ENCODE results near the gene BBIP1. TPM values are rescaled to one million over a fixed set of nuclear protein-coding genes. Genes with fewer than 3 reads are reported as not detected.

The BBIP1 gene
- total and polyA plus RNA-seq, 9 of the 15 experiments (the other 6 are each of a cell fraction or from before 2014, with no cell fraction given), result 5.2 to 31.0 (median 19.4) TPM

DNA sequence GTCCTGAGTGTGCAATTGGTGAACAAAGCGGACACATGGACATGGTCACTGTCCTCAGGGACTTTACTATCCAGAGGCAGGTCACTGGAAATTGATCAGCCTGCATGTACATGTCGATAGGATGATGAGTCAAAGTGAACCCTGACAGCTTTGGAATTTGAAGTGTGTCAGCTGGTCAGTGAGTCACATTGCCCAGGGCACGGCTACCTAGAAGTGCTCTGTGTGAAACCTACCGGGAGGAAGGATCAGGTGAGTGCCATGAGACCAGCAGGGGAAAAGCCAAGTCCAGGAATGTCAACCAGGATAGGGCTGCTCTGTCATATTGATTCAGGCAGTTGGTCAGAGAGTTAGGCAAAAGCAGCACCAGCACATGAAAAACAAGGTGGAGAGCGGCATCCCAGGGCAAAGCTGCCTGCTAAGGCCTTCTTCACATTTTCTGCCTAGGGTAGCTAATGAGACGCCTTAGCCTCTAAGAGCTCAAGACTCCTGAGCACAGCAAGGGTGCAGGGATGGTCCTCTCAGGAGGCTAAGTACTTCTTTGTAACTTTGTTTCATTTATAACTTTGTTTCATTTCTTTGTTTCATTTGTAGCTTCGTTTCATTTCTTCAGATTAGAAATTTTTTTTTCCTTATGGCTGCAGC, 66.6 kb downstream of the BBIP1 start:
- CTCF ChIA-PET (ENCODE audit: low intra/inter-chr PET ratio), result no interaction called here
- Histone ChIP-seq H3K79me2 (ENCODE audit: control insufficient read depth, insufficient read depth, low read length) (no peaks in the 10 kb centered on the region), H3K9me3 (replicated peaks; ENCODE audit: control insufficient read depth, insufficient read depth, low read depth, low read length) (peaks cover 4% of the 10 kb centered on the region; the same call in 1 of the 2 replicates), H3K9ac (ENCODE audit: insufficient read depth in 1 of 2, low read depth in 2 of 2, low read length in 2 of 2) (peak overlapping the region in 1 of 2 experiments; percentile 17; a peak in 1 of 4 replicates), H3K27me3 (ENCODE audit: control insufficient read depth in 2 of 2, insufficient read depth in 2 of 2, low read length in 2 of 2) (no peaks in the 10 kb centered on the region), H3K36me3 (ENCODE audit: control insufficient read depth, insufficient read depth, low read length) (no peaks in the 10 kb centered on the region), H3K4me2 (ENCODE audit: insufficient read depth, low read length) (no peak overlapping the region), H3K4me3 (no peak overlapping the region), H2AFZ (ENCODE audit: low read depth, low read length) (peak overlapping the region; percentile 20; the same call in 1 of the 2 replicates), H3K9me1 (ENCODE audit: control insufficient read depth, insufficient read depth, low read length) (no peaks in the 10 kb centered on the region), H4K20me1 (replicated peaks; ENCODE audit: control insufficient read depth, insufficient read depth, low read length) (no peaks in the 10 kb centered on the region), H3K27ac (ENCODE audit: extremely low read depth, low read depth, low read length) (no peak overlapping the region), H3K4me1 (replicated peaks in 1 of 2; ENCODE audit: control insufficient read depth in 2 of 2, insufficient read depth in 2 of 2, low read length in 2 of 2) (peaks cover 3 to 7% of the 10 kb centered on the region in 2 experiments; a peak in 3 of 5 replicates)
- BruUV-seq (replicated peaks), result no TSS peak
- POLR2A ChIA-PET, result interaction anchor here (0.6 to 1.1 kb wide), 2 partner anchors 9 to 19 kb away, joined by 3 to 4 read pairs; partner anchors contain the start of gene PDCD4
- TF ChIP-seq RBM14 (IDR thresholded peaks at IDR 0.05; ENCODE audit: borderline replicate concordance, insufficient read depth, low read depth, low read length) (no peak), TFAP4 (CRISPR knock-in tag; IDR thresholded peaks at IDR 0.05; ENCODE audit: borderline replicate concordance) (peak; percentile 24; the same call in 1 of the 2 replicates), PKNOX1 (IDR thresholded peaks at IDR 0.05) (no peak)
- intact Hi-C loops (cut with micrococcal nuclease), result no loop called here
- 37% methylated on average over 7 of the region's 7 CpGs for WGBS (ENCODE audit: insufficient coverage, low coverage, missing lambda C conversion rate)
- in situ Hi-C loops (cut with MboI), result no loop called here
- DNase-seq (ENCODE audit: extremely low read depth in 1 of 4, low spot score in 3 of 4) (no peak), ATAC-seq (no peak), FAIRE-seq (peak; percentile 67)

Data from K562 (cell line).